Peyer's patch (tissue), 4 donors: ENCODE data around the gene VSTM2B. TPM values are rescaled to one million over a fixed set of nuclear protein-coding genes. Genes with fewer than 3 reads are reported as not detected.

Experiments
- DNase-seq, 3 donors: peaks; one replicate each; pipeline ENCODE4 v3.0.0-alpha.2; 2017 to 2019
- H3K27ac ChIP-seq, 4 donors: fragments of 200-600 bp; sonication (generic); one replicate each; pipeline ENCODE4 v1.5.1; 2016 to 2019
- H3K27me3 ChIP-seq, 2 donors: fragments of 200-600 bp; sonication (generic); one replicate each; pipeline ENCODE4 v1.5.1; 2019
- H3K36me3 ChIP-seq, 3 donors: fragments of 200-600 bp; sonication (generic); one replicate each; pipeline ENCODE4 v1.5.1; 2016 to 2019
- H3K4me1 ChIP-seq, 4 donors: fragments of 200-600 bp; sonication (generic); one replicate each; pipeline ENCODE4 v1.5.1; 2016 to 2019
- H3K4me3 ChIP-seq, 4 donors: fragments of 200-600 bp; sonication (generic); 1 replicate in 3 of 4; 2 replicates in 1 of 4; pipeline ENCODE4 v1.5.1; 2016 to 2019; ENCODE audit warnings: mild to moderate bottlenecking in 1 of 4
- H3K9me3 ChIP-seq, 4 donors: fragments of 200-600 bp; sonication (generic); one replicate each; pipeline ENCODE4 v1.5.1; 2016 to 2019; ENCODE audit warnings: mild to moderate bottlenecking in 1 of 4
- POLR2A ChIP-seq, 2 donors: fragments of 450-650 bp; IDR thresholded peaks; one replicate each; pipeline ENCODE4 v1.5.1; 2017; ENCODE audit warnings: antibody characterized with exemption in 2 of 2, mild to moderate bottlenecking in 2 of 2, moderate library complexity in 2 of 2
- total RNA-seq, 4 donors: library from RNA; depleted of rRNA; stranded (reverse); fragments of >200 nt; gene quantifications; one replicate each; pipeline ENCODE4 v1.1.0, GENCODE V29; 2016
- TF ChIP-seq, protein P1 (sequence below), 6 experiments: fragments of 450-650 bp in 4 of 6; fragments of 200-600 bp in 2 of 6; sonication (generic) in 1 of 6; IDR thresholded peaks; one replicate each; pipeline ENCODE4 v1.5.1; 2017 to 2019; ENCODE audit warnings: antibody characterized with exemption in 6 of 6, mild to moderate bottlenecking in 3 of 6, moderate library complexity in 1 of 6

Gene VSTM2B
- total RNA-seq, 4 donors from 2014 or later, result not detected

DNA sequence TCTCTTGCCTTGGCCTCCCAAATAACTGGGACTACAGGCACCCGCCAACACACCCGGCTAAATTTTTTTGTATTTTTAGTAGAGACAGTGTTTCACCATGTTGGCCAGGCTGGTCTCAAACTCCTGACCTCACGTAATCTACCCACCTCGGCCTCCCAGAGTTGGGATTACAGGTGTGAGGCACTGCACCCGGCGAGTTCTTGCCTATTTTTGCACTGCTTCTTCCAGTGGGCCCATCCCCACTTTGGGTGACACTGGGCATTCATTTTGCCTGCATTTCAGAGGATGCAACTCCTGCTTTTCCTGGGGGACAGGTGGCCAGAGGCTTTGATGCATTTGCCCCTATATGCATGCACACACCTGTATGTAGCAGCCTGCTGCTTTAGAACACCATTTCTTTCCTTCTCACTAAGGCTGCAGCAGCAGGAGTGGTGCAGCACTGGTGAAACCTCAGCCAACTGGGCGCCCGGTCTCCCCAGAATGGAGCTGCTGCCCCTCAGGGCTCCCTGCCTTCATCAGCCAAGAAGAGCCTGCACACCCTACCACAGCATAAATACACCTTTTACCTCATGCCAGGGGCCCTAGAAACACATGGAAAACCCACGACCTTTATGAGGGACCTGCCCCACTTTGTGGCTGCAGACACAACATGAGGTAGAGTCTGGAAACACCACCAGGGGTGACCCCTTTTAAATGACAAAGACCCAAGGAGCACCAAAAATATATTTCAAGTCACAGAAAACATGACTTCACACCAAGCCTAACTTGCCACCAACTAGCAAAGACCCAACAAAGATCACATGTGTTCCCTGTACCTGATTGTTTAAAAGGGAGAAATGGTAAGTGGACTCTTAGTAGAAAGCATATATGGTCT, 43.5 kb downstream of the VSTM2B start:
- Histone ChIP-seq H3K4me3 (no peak overlapping the region), H3K27me3 (no peaks in the 10 kb centered on the region), H3K27ac (no peak overlapping the region), H3K36me3 (no peaks in the 10 kb centered on the region), H3K9me3 (no peaks in the 10 kb centered on the region), H3K4me1 (no peaks in the 10 kb centered on the region)
- no peak for TF ChIP-seq POLR2A (IDR thresholded peaks at IDR 0.05)
- TF ChIP-seq, protein P1, sequence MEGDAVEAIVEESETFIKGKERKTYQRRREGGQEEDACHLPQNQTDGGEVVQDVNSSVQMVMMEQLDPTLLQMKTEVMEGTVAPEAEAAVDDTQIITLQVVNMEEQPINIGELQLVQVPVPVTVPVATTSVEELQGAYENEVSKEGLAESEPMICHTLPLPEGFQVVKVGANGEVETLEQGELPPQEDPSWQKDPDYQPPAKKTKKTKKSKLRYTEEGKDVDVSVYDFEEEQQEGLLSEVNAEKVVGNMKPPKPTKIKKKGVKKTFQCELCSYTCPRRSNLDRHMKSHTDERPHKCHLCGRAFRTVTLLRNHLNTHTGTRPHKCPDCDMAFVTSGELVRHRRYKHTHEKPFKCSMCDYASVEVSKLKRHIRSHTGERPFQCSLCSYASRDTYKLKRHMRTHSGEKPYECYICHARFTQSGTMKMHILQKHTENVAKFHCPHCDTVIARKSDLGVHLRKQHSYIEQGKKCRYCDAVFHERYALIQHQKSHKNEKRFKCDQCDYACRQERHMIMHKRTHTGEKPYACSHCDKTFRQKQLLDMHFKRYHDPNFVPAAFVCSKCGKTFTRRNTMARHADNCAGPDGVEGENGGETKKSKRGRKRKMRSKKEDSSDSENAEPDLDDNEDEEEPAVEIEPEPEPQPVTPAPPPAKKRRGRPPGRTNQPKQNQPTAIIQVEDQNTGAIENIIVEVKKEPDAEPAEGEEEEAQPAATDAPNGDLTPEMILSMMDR (IDR thresholded peaks at IDR 0.05), result no peak
- no peak for DNase-seq

DNA sequence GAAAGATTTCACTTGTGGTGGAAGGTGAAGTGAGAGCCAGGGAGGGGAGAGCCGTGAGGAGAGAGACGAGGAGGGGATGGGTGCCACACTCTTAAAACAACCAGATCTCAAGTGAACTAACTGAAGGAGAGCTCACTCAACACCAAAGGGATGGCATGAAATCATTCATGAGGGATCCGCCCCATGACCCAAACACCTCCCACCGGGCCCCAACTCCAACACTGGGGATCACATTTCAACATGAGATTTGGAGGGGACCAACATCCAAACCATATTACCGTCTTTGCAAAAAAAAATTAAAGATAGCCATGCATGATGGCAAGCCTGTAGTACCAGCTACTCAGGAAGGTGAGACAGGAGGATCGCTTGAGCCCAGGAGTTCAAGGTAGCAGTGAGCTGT, 45.4 kb downstream of the VSTM2B start:
- no peak overlapping the region for H3K4me3 ChIP-seq
- no peaks in the 10 kb centered on the region for H3K4me1 ChIP-seq
- DNase-seq, result no peak
- H3K27ac ChIP-seq, result no peak overlapping the region
- H3K36me3 ChIP-seq, result no peaks in the 10 kb centered on the region
- H3K9me3 ChIP-seq, result no peaks in the 10 kb centered on the region
- H3K27me3 ChIP-seq, result no peaks in the 10 kb centered on the region
- TF ChIP-seq, protein P1 (IDR thresholded peaks at IDR 0.05), result no peak
- no peak for TF ChIP-seq POLR2A (IDR thresholded peaks at IDR 0.05)

DNA sequence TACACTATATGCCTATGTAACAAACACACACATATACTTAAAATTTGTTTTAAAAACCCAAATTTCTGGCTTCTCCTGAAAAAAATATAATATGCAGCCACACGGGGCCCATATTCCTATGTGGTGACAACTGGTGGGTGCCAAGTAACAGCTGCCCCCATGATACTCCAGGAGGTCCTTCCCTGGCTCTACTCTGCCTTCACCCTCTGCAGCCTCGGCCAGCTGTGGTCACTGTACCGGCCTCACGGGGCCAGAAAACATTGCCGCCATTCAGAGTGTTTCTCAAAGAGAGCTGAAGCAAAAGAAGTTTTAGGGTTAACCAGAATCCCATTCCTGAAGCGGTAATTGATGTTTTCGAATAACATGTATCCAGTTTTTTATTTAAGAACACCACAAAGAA, 47.7 kb downstream of the VSTM2B start:
- TF ChIP-seq, protein P1 (IDR thresholded peaks at IDR 0.05), result no peak
- TF ChIP-seq POLR2A (IDR thresholded peaks at IDR 0.05), result no peak
- no peak overlapping the region for H3K27ac ChIP-seq
- no peaks in the 10 kb centered on the region for H3K9me3 ChIP-seq
- no peak for DNase-seq
- H3K4me1 ChIP-seq, result no peaks in the 10 kb centered on the region
- no peaks in the 10 kb centered on the region for H3K27me3 ChIP-seq
- no peaks in the 10 kb centered on the region for H3K36me3 ChIP-seq
- no peak overlapping the region for H3K4me3 ChIP-seq

DNA sequence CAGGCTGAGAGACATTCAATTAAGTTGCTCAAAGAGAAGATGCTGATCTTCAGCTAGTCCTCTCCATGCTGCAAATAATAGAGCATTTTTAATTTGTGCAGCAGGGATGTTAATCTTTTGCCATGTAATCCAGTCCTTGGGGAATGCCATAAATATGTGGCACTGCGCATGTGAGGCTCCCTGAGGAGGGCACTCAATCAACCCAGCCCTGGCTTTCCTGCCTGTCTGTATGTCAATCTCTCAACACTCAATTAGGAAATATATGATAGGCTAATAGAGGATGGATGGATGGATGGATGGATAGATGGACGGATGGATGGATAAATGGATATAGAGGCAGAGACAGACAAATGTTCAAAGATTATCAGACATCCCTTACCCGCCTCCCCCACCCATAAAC, 48.7 kb downstream of the VSTM2B start:
- Histone ChIP-seq H3K4me3 (no peak overlapping the region), H3K27me3 (no peaks in the 10 kb centered on the region), H3K36me3 (no peaks in the 10 kb centered on the region), H3K9me3 (no peaks in the 10 kb centered on the region), H3K27ac (no peak overlapping the region), H3K4me1 (no peaks in the 10 kb centered on the region)
- TF ChIP-seq, protein P1 (IDR thresholded peaks at IDR 0.05), result no peak
- TF ChIP-seq POLR2A (IDR thresholded peaks at IDR 0.05), result no peak
- DNase-seq, result no peak

DNA sequence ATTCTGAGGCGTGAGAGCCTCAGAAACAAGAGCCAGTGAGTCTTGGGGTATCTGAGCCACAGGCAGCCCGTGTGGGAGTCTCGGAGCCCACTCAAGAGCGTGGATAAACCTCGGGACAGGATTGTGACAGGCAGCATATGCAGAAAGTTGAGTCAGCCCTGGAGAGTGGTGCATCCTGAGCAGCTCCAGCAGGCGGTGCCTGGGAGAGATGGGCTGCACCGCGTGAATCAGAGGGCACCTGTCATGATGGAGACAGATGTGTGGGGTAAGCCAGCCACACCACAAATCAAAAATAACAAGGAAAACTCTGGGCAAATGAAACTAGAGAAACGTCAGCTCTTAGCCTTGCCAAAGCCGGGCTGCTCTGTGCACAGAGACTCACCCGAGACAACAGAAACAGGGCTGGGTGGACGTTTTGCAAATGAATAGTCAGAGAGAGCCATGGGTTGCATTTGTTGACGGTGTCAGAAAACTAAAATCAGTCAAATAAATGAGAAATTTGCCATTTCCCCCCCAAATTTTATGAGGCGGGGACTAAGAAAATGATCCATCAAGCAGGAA, 50.3 kb downstream of the VSTM2B start:
- no peaks in the 10 kb centered on the region for H3K4me1 ChIP-seq
- no peaks in the 10 kb centered on the region for H3K9me3 ChIP-seq
- DNase-seq, result no peak
- TF ChIP-seq, protein P1 (IDR thresholded peaks at IDR 0.05), result no peak
- TF ChIP-seq POLR2A (IDR thresholded peaks at IDR 0.05), result no peak
- no peaks in the 10 kb centered on the region for H3K36me3 ChIP-seq
- no peak overlapping the region for H3K4me3 ChIP-seq
- H3K27me3 ChIP-seq, result no peaks in the 10 kb centered on the region
- H3K27ac ChIP-seq, result no peak overlapping the region
